ENCODE measurements around the gene CDH23.
A peak's percentile ranks its signal among the peaks of the same experiment; 100 is the strongest.

The CDH23 gene

GRCh38 chr10:71697938-71698709, 301.4 kb downstream of the CDH23 start:
- DNase-seq, result no peak

- no peak for DNase-seq
These were observed 302.0 kb downstream of the CDH23 start for GRCh38 chr10:71698737-71699136.

GRCh38 chr10:71700731-71701368, 304.1 kb downstream of the CDH23 start:
- DNase-seq, result no peak

- no peak for DNase-seq
These were observed 304.9 kb downstream of the CDH23 start for GRCh38 chr10:71701496-71702132.

- no peak for DNase-seq
These were observed 306.9 kb downstream of the CDH23 start for GRCh38 chr10:71703577-71703976.

- no peak for DNase-seq
These were observed 308.1 kb downstream of the CDH23 start for GRCh38 chr10:71704816-71705215.

GRCh38 chr10:71705582-71705981, 308.9 kb downstream of the CDH23 start:
- DNase-seq, result no peak

- DNase-seq, result no peak
These were observed 309.7 kb downstream of the CDH23 start for GRCh38 chr10:71706216-71707121.

- DNase-seq, result no peak
These were observed 310.6 kb downstream of the CDH23 start for GRCh38 chr10:71707240-71707789.

GRCh38 chr10:71708301-71708703, 311.6 kb downstream of the CDH23 start:
- peak; percentile 10 for DNase-seq

- no peak for DNase-seq
These were observed 312.5 kb downstream of the CDH23 start for GRCh38 chr10:71708897-71709882.

- no peak for DNase-seq
These were observed 313.8 kb downstream of the CDH23 start for GRCh38 chr10:71710519-71710918.

GRCh38 chr10:71711052-71711623, 314.4 kb downstream of the CDH23 start:
- no peak for DNase-seq

- DNase-seq, result no peak
These were observed 315.4 kb downstream of the CDH23 start for GRCh38 chr10:71712170-71712569.

- DNase-seq, result no peak
These were observed 315.9 kb downstream of the CDH23 start for GRCh38 chr10:71712572-71713134.

GRCh38 chr10:71713135-71714030, 316.7 kb downstream of the CDH23 start:
- peak; percentile 51 for DNase-seq

GRCh38 chr10:71714031-71714410, 317.3 kb downstream of the CDH23 start:
- no peak for DNase-seq

- DNase-seq, result no peak
These were observed 317.9 kb downstream of the CDH23 start for GRCh38 chr10:71714592-71714991.

- no peak for DNase-seq
These were observed 318.3 kb downstream of the CDH23 start for GRCh38 chr10:71715026-71715425.

- no peak for DNase-seq
These were observed 319.1 kb downstream of the CDH23 start for GRCh38 chr10:71715860-71716259.
